Cardiac muscle cell (in vitro differentiated cells and primary cell): Measurements from ENCODE around the gene SH2D3C. TPM values are rescaled to one million over a fixed set of nuclear protein-coding genes. Genes with fewer than 3 reads are reported as not detected.

Experiments used
- DNase-seq, 2 donors: peaks; one replicate each; pipeline versions ENCODE4 v3.0.0 to v3.0.0-alpha.2; 2010 to 2017; ENCODE audit warnings: low read depth in 1 of 2, low spot score in 1 of 2
- H3K27ac ChIP-seq: fragments of 200-600 bp; sonication (generic); 2 replicates; pipeline ENCODE4 v1.5.1; 2016
- H3K27me3 ChIP-seq: fragments of 200-600 bp; sonication (generic); 2 replicates; pipeline ENCODE4 v1.6.0; 2016; ENCODE audit warnings: control low read depth
- H3K36me3 ChIP-seq: fragments of 200-600 bp; sonication (generic); 2 replicates; pipeline ENCODE4 v1.5.1; 2016; ENCODE audit warnings: control low read depth
- H3K4me1 ChIP-seq: fragments of 200-600 bp; sonication (generic); 2 replicates; pipeline ENCODE4 v1.8.1; 2017; ENCODE audit warnings: low read depth, mild to moderate bottlenecking, mixed run types
- H3K4me3 ChIP-seq: fragments of 200-600 bp; sonication (generic); 2 replicates; pipeline ENCODE4 v1.5.1; 2016; ENCODE audit warnings: mild to moderate bottlenecking
- H3K9me3 ChIP-seq: fragments of 200-600 bp; sonication (generic); 2 replicates; pipeline ENCODE4 v1.5.1; 2017; ENCODE audit warnings: low read depth, mild to moderate bottlenecking, control low read depth
- CTCF ChIP-seq: IDR thresholded peaks from 2 replicates; pipeline ENCODE4 v1.5.1; 2012; ENCODE audit warnings: low read depth, mild to moderate bottlenecking, low read length
- polyA plus RNA-seq: library from polyadenylated mRNA; unstranded; fragments of >200 nt; fragmentation: Nextera tagmentation; extraction: Ambion mirVana; gene quantifications from 2 replicates; pipeline ENCODE4 v1.2.1, GENCODE V29; 2016
- total RNA-seq: library from RNA; depleted of rRNA; stranded (reverse); fragments of >200 nt; gene quantifications from 2 replicates; pipeline ENCODE4 v1.2.3, GENCODE V29; 2016

Gene SH2D3C
- total and polyA plus RNA-seq, 2 experiments from 2014 or later = 3.7 to 9.9 TPM

GRCh38 chr9:127769929-127770582 is 8.4 kb downstream of the SH2D3C start:
- no peak for TF ChIP-seq CTCF
- no peaks in the 10 kb centered on the region for H3K9me3 ChIP-seq
- no peak overlapping the region for H3K27ac ChIP-seq
- no peak overlapping the region for H3K4me3 ChIP-seq
- peak in 1 of 2 donors; percentile 17 for DNase-seq
- H3K27me3 ChIP-seq = no peaks in the 10 kb centered on the region
- no peaks in the 10 kb centered on the region for H3K4me1 ChIP-seq
- no peaks in the 10 kb centered on the region for H3K36me3 ChIP-seq

- H3K4me3 ChIP-seq = no peak overlapping the region
- H3K27me3 ChIP-seq = no peaks in the 10 kb centered on the region
- H3K27ac ChIP-seq = no peak overlapping the region
- no peaks in the 10 kb centered on the region for H3K36me3 ChIP-seq
- no peak for DNase-seq
- no peaks in the 10 kb centered on the region for H3K9me3 ChIP-seq
- no peak for TF ChIP-seq CTCF
- no peaks in the 10 kb centered on the region for H3K4me1 ChIP-seq
Measured at GRCh38 chr9:127769101-127769500, 9.4 kb downstream of the SH2D3C start.

- no peaks in the 10 kb centered on the region for H3K4me1 ChIP-seq
- no peaks in the 10 kb centered on the region for H3K36me3 ChIP-seq
- TF ChIP-seq CTCF = no peak
- no peak overlapping the region for H3K4me3 ChIP-seq
- no peaks in the 10 kb centered on the region for H3K9me3 ChIP-seq
- no peak for DNase-seq
- no peak overlapping the region for H3K27ac ChIP-seq
- H3K27me3 ChIP-seq = no peaks in the 10 kb centered on the region
Measured at GRCh38 chr9:127768698-127769097, 9.8 kb downstream of the SH2D3C start.

- Histone ChIP-seq H3K27ac (peak overlapping the region; percentile 25), H3K4me3 (no peak overlapping the region), H3K27me3 (no peaks in the 10 kb centered on the region), H3K36me3 (no peaks in the 10 kb centered on the region), H3K4me1 (no peaks in the 10 kb centered on the region), H3K9me3 (no peaks in the 10 kb centered on the region)
- no peak for TF ChIP-seq CTCF
- DNase-seq = peak in 1 of 2 donors; percentile 40
Measured at GRCh38 chr9:127767909-127768331, 10.5 kb downstream of the SH2D3C start.

GRCh38 chr9:127767410-127767809 is 11.1 kb downstream of the SH2D3C start:
- no peak for TF ChIP-seq CTCF
- Histone ChIP-seq H3K27me3 (no peaks in the 10 kb centered on the region), H3K36me3 (no peaks in the 10 kb centered on the region), H3K9me3 (no peaks in the 10 kb centered on the region), H3K4me1 (no peaks in the 10 kb centered on the region), H3K4me3 (no peak overlapping the region), H3K27ac (peak overlapping the region; percentile 25)
- DNase-seq = no peak
